ENCODE measurements around the gene HHLA2. TPM values are rescaled to one million over a fixed set of nuclear protein-coding genes. Genes with fewer than 3 reads are reported as not detected.

The HHLA2 gene
- total RNA-seq, 1 experiment from 2014 or later: 5.8 TPM

DNA sequence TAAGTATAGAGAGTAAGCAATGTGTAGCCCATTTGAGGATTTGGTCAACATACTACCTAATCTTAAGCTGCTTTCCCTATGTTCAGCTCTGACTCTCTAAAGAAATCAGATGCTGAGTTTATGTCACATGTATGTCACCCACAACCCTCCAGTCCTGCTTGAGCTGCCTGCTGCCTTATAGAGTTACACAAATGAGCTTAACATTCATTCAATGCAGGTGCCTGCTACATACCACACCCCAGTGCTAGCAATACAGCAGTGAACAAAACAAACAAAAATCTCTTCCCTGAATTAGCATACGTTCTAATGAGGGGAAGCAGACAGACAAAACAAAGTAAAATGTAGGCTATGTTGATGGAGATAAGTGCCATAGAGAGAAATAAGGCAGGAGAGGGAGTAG lies 93.0 kb downstream of the HHLA2 start:
- Mint-ChIP-seq H3K36me3 (ENCODE audit: insufficient read depth, unreplicated experiment) (no peaks in the 10 kb centered on the region), H3K27ac (ENCODE audit: unreplicated experiment) (no peak overlapping the region), H3K4me1 (ENCODE audit: low read depth, unreplicated experiment) (peaks cover 9% of the 10 kb centered on the region), H3K4me3 (ENCODE audit: low read depth, unreplicated experiment) (no peak overlapping the region), H3K9me3 (ENCODE audit: low read depth, unreplicated experiment) (no peaks in the 10 kb centered on the region), H3K27me3 (ENCODE audit: unreplicated experiment) (no peaks in the 10 kb centered on the region)
- CTCF ChIA-PET: no interaction called here
- TF ChIP-seq, protein P1, sequence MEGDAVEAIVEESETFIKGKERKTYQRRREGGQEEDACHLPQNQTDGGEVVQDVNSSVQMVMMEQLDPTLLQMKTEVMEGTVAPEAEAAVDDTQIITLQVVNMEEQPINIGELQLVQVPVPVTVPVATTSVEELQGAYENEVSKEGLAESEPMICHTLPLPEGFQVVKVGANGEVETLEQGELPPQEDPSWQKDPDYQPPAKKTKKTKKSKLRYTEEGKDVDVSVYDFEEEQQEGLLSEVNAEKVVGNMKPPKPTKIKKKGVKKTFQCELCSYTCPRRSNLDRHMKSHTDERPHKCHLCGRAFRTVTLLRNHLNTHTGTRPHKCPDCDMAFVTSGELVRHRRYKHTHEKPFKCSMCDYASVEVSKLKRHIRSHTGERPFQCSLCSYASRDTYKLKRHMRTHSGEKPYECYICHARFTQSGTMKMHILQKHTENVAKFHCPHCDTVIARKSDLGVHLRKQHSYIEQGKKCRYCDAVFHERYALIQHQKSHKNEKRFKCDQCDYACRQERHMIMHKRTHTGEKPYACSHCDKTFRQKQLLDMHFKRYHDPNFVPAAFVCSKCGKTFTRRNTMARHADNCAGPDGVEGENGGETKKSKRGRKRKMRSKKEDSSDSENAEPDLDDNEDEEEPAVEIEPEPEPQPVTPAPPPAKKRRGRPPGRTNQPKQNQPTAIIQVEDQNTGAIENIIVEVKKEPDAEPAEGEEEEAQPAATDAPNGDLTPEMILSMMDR (IDR thresholded peaks at IDR 0.05; ENCODE audit: unreplicated experiment): no peak
- no peak for DNase-seq
- intact Hi-C loops (cut with micrococcal nuclease; ENCODE audit: unreplicated experiment): no loop called here
- BruUV-seq (replicated peaks): no TSS peak

DNA sequence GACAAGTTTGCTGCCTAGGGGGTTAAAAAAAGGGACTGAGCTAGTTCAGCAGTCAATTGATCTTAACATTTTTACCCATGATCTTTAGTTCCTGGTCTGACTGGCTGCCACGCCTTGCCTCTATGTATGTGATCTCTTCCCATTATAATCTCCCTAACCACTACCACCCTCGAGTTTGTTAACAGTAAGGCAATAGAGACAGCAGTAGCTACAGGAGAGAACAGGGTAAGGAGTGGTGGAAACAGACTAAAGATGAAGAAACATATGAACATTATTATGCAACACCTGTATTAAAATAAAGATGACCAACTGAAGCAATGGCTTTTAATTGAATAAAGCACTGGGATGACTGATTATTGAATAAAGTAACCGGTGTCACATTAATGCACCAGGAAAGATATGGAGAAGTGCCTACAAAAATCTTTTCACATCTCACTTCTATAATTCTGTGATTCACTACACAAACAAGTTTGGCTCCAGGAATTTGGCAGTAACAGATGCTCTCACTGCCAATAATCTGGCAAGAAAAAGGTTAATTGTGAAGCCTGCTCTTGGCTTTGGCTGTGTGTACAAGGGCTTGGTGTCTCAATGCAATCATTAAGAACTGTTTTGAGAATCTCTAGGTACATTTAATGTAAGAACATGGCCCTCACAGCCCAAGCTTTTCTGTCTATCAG lies 95.7 kb downstream of the HHLA2 start:
- intact Hi-C loops (cut with micrococcal nuclease; ENCODE audit: unreplicated experiment): no loop called here
- DNase-seq: no peak
- Mint-ChIP-seq H3K9me3 (ENCODE audit: low read depth, unreplicated experiment) (no peaks in the 10 kb centered on the region), H3K27ac (ENCODE audit: unreplicated experiment) (no peak overlapping the region), H3K27me3 (ENCODE audit: unreplicated experiment) (no peaks in the 10 kb centered on the region), H3K36me3 (ENCODE audit: insufficient read depth, unreplicated experiment) (no peaks in the 10 kb centered on the region), H3K4me3 (ENCODE audit: low read depth, unreplicated experiment) (no peak overlapping the region), H3K4me1 (ENCODE audit: low read depth, unreplicated experiment) (peaks cover 9% of the 10 kb centered on the region)
- TF ChIP-seq, protein P1 (IDR thresholded peaks at IDR 0.05; ENCODE audit: unreplicated experiment): no peak
- no TSS peak for BruUV-seq (replicated peaks)
- CTCF ChIA-PET: no interaction called here

DNA sequence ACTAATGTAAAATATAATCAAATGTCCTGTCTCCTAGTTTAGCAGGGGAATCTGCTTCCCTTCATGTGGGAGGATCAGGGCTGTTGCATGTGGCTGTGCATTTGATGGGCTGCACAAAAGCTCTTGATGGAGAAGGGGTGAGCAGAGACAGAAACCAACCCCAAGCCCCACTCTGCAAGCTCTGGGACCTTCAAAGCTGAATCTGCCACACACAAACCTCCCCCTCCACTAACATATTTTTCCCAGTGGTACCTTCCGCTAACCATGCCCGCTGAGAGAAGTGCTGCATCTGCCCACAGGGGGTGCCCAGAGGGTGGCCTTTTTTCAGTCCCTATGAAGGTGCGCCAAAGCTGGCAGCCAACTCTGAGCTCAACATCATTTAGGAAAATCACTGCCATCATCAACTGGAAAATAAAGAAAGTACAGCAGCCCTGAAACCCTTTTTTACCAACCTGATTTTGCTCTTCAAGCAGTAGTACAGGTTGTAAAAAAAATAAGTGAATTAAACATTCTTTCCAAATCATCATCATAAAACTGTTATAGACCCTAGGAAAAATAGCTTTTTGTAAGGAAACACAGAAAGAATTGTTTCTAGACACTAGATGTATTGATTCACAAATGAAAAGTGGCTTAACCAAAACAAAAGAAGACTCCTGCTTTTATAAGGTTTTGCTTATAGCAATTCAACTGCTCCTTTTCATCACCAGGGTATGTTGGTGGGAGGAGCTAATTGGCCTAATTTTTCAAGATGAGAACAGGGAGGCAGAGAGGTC lies 97.0 kb downstream of the HHLA2 start:
- no peaks in the 10 kb centered on the region for H3K9me3 Mint-ChIP-seq (ENCODE audit: low read depth, unreplicated experiment)
- no peak overlapping the region for H3K27ac Mint-ChIP-seq (ENCODE audit: unreplicated experiment)
- intact Hi-C loops (cut with micrococcal nuclease; ENCODE audit: unreplicated experiment): no loop called here
- DNase-seq: no peak
- CTCF ChIA-PET: no interaction called here
- peaks cover 9% of the 10 kb centered on the region for H3K4me1 Mint-ChIP-seq (ENCODE audit: low read depth, unreplicated experiment)
- no peaks in the 10 kb centered on the region for H3K36me3 Mint-ChIP-seq (ENCODE audit: insufficient read depth, unreplicated experiment)
- TF ChIP-seq, protein P1 (IDR thresholded peaks at IDR 0.05; ENCODE audit: unreplicated experiment): no peak
- BruUV-seq (replicated peaks): no TSS peak
- no peak overlapping the region for H3K4me3 Mint-ChIP-seq (ENCODE audit: low read depth, unreplicated experiment)
- no peaks in the 10 kb centered on the region for H3K27me3 Mint-ChIP-seq (ENCODE audit: unreplicated experiment)

DNA sequence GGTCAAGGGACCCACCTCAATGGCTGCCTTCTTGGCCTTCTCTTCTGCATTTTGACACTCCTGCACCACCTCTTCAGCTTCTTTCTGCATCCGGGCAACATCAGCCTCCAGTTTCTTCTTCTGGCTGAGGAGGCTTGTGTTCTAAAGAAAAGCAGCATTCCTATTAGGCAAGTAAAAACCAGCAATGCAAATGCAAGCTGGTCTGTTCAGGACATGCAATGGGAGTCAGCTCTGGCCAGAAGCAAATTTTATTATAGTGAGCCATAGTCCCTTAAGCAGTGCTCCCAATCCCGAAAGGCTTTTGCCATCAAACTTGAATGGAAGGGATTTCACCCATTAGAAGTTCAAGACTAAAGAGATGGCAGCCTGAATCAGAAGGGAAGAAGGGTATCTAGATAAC lies 97.7 kb downstream of the HHLA2 start:
- Mint-ChIP-seq H3K4me3 (ENCODE audit: low read depth, unreplicated experiment) (no peak overlapping the region), H3K27me3 (ENCODE audit: unreplicated experiment) (no peaks in the 10 kb centered on the region), H3K27ac (ENCODE audit: unreplicated experiment) (no peak overlapping the region), H3K36me3 (ENCODE audit: insufficient read depth, unreplicated experiment) (no peaks in the 10 kb centered on the region), H3K9me3 (ENCODE audit: low read depth, unreplicated experiment) (no peaks in the 10 kb centered on the region), H3K4me1 (ENCODE audit: low read depth, unreplicated experiment) (peaks cover 9% of the 10 kb centered on the region)
- intact Hi-C loops (cut with micrococcal nuclease; ENCODE audit: unreplicated experiment): no loop called here
- no peak for DNase-seq
- CTCF ChIA-PET: no interaction called here
- no TSS peak for BruUV-seq (replicated peaks)
- TF ChIP-seq, protein P1 (IDR thresholded peaks at IDR 0.05; ENCODE audit: unreplicated experiment): no peak

Measured in Calu3 (cell line).